H9 (cell line): Measurements from ENCODE around the gene ANKRD2. TPM values are rescaled to one million over a fixed set of nuclear protein-coding genes. Genes with fewer than 3 reads are reported as not detected.

Source experiments
- DNase-seq: peaks from one replicate; pipeline ENCODE4 v3.0.0-alpha.2; 2017
- H2AFZ ChIP-seq: one replicate; pipeline ENCODE4 v1.6.1; 2013; ENCODE audit warnings: mild to moderate bottlenecking, low read length, control low read depth, moderate library complexity
- H2AK5ac ChIP-seq: 2 replicates; pipeline ENCODE4 v1.6.1; 2013; ENCODE audit warnings: low read length, control low read depth, mixed read lengths; ENCODE audit not compliant: insufficient read length
- H2BK120ac ChIP-seq: one replicate; pipeline ENCODE4 v1.6.1; 2013; ENCODE audit warnings: low read depth, mild to moderate bottlenecking, low read length, control low read depth, inconsistent platforms; ENCODE audit not compliant: poor library complexity, severe bottlenecking
- H2BK12ac ChIP-seq: 2 replicates; pipeline ENCODE4 v1.6.1; 2013; ENCODE audit warnings: low read length, control low read depth, mixed read lengths, low read depth; ENCODE audit not compliant: insufficient read length
- H2BK15ac ChIP-seq: 2 replicates; pipeline ENCODE4 v1.6.1; 2013; ENCODE audit warnings: low read depth, low read length, control low read depth
- H2BK20ac ChIP-seq: one replicate; pipeline ENCODE4 v1.6.1; 2013; ENCODE audit warnings: low read depth, mild to moderate bottlenecking, low read length, control low read depth, inconsistent platforms; ENCODE audit not compliant: poor library complexity, severe bottlenecking
- H2BK5ac ChIP-seq: 2 replicates; pipeline ENCODE4 v1.6.1; 2013; ENCODE audit warnings: low read length, control low read depth, mixed read lengths; ENCODE audit not compliant: insufficient read length
- H3K14ac ChIP-seq: 2 replicates; pipeline ENCODE4 v1.6.1; 2013; ENCODE audit warnings: low read length, control low read depth; ENCODE audit not compliant: insufficient read depth
- H3K18ac ChIP-seq: 2 replicates; pipeline ENCODE4 v1.6.1; 2013; ENCODE audit warnings: low read depth, mild to moderate bottlenecking, mixed read lengths, low read length, control low read depth; ENCODE audit not compliant: insufficient read length
- H3K23ac ChIP-seq: 2 replicates; pipeline ENCODE4 v1.6.1; 2013; ENCODE audit warnings: low read length, control low read depth, mixed read lengths, low read depth; ENCODE audit not compliant: insufficient read length
- H3K23me2 ChIP-seq: 2 replicates; pipeline ENCODE4 v1.6.1; 2013; ENCODE audit warnings: low read depth, mild to moderate bottlenecking, mixed read lengths, low read length, control low read depth; ENCODE audit not compliant: insufficient read length, poor library complexity, severe bottlenecking
- H3K27ac ChIP-seq: 2 replicates; pipeline ENCODE4 v1.5.1; 2013; ENCODE audit warnings: low read length, control low read depth, mixed read lengths, low read depth; ENCODE audit not compliant: insufficient read length
- H3K27me3 ChIP-seq: 2 replicates; pipeline ENCODE4 v1.6.1; 2013; ENCODE audit warnings: low read length, control low read depth, inconsistent platforms; ENCODE audit not compliant: insufficient read depth
- H3K4ac ChIP-seq: 2 replicates; pipeline ENCODE4 v1.6.1; 2013; ENCODE audit warnings: low read depth, mild to moderate bottlenecking, control low read depth, inconsistent platforms, low read length, moderate library complexity
- H3K4me1 ChIP-seq: 2 replicates; pipeline ENCODE4 v1.6.1; 2013; ENCODE audit warnings: low read length, control low read depth, inconsistent platforms; ENCODE audit not compliant: insufficient read depth
- H3K4me2 ChIP-seq: 2 replicates; pipeline ENCODE4 v1.6.1; 2013; ENCODE audit warnings: low read length, control low read depth, mixed read lengths; ENCODE audit not compliant: insufficient read length, insufficient read depth
- H3K56ac ChIP-seq: 2 replicates; pipeline ENCODE4 v1.6.1; 2013; ENCODE audit warnings: low read depth, mild to moderate bottlenecking, mixed read lengths, low read length, control low read depth; ENCODE audit not compliant: insufficient read length
- H3K79me1 ChIP-seq: 2 replicates; pipeline ENCODE4 v1.6.1; 2013; ENCODE audit warnings: low read depth, mild to moderate bottlenecking, moderate library complexity, low read length, control low read depth, inconsistent platforms; ENCODE audit not compliant: insufficient read depth, poor library complexity, severe bottlenecking
- H3K79me2 ChIP-seq: 2 replicates; pipeline ENCODE4 v1.6.1; 2013; ENCODE audit warnings: low read length, control low read depth, inconsistent platforms; ENCODE audit not compliant: insufficient read depth
- H3K9ac ChIP-seq: 2 replicates; pipeline ENCODE4 v1.6.1; 2013; ENCODE audit warnings: low read length, control low read depth, mixed read lengths; ENCODE audit not compliant: insufficient read length; ENCODE audit errors: extremely low read depth
- H3K9me3 ChIP-seq: one replicate; pipeline ENCODE4 v1.6.1; 2013; ENCODE audit warnings: low read depth, low read length, inconsistent platforms; ENCODE audit not compliant: control insufficient read depth
- H3T11ph ChIP-seq: one replicate; pipeline ENCODE4 v1.6.1; 2013; ENCODE audit warnings: mild to moderate bottlenecking, low read length, control low read depth, inconsistent platforms
- H4K20me1 ChIP-seq: one replicate; pipeline ENCODE4 v1.6.1; 2013; ENCODE audit not compliant: control insufficient read depth, insufficient read length, insufficient read depth
- H4K5ac ChIP-seq: 2 replicates; pipeline ENCODE4 v1.6.1; 2013; ENCODE audit warnings: low read depth, mild to moderate bottlenecking, mixed read lengths, low read length, control low read depth; ENCODE audit not compliant: insufficient read length
- H4K8ac ChIP-seq: replicated peaks from 2 replicates; pipeline ENCODE4 v1.6.1; 2013; ENCODE audit warnings: low read length, control low read depth, mixed read lengths, low read depth; ENCODE audit not compliant: insufficient read length
- H4K91ac ChIP-seq: 2 replicates; pipeline ENCODE4 v1.6.1; 2013; ENCODE audit warnings: low read depth, mild to moderate bottlenecking, moderate library complexity, mixed read lengths, low read length, control low read depth; ENCODE audit not compliant: insufficient read length
- H3K27ac Mint-ChIP-seq, 3 experiments: 2 replicates in 2 of 3; 3 replicates in 1 of 3; pipeline ENCODE4 v1.8.0; 2020 to 2021; ENCODE audit warnings: mixed read lengths in 3 of 3, mild to moderate bottlenecking in 1 of 3, moderate library complexity in 1 of 3
- H3K27me3 Mint-ChIP-seq: 2 replicates; pipeline ENCODE4 v1.8.0; 2021; ENCODE audit warnings: low read depth, mild to moderate bottlenecking, moderate library complexity, mixed read lengths
- H3K36me3 Mint-ChIP-seq, 3 experiments: 2 replicates in 2 of 3; 3 replicates in 1 of 3; pipeline ENCODE4 v1.8.0; 2020 to 2021; ENCODE audit warnings: low read depth in 3 of 3, mixed read lengths in 3 of 3; ENCODE audit not compliant: insufficient read depth in 1 of 3
- H3K4me1 Mint-ChIP-seq, 2 experiments: 2 replicates each; pipeline ENCODE4 v1.8.0; 2020; ENCODE audit warnings: mixed read lengths in 2 of 2
- H3K4me3 Mint-ChIP-seq, 2 experiments: 2 replicates in 1 of 2; 3 replicates in 1 of 2; pipeline ENCODE4 v1.8.0; 2020 to 2021; ENCODE audit warnings: mild to moderate bottlenecking in 2 of 2, mixed read lengths in 2 of 2, moderate library complexity in 1 of 2
- H3K9me3 Mint-ChIP-seq, 2 experiments: 2 replicates in 1 of 2; 3 replicates in 1 of 2; pipeline ENCODE4 v1.8.0; 2020; ENCODE audit warnings: mild to moderate bottlenecking in 2 of 2, mixed read lengths in 2 of 2, moderate library complexity in 1 of 2
- WGBS: extraction: QIAGEN DNeasy Blood & Tissue Kit; methylation state at CpG from one replicate; pipeline ENCODE4 v1.1.7; 2013; ENCODE audit warnings: missing lambda C conversion rate, low lambda C conversion rate, mixed read lengths; ENCODE audit not compliant: insufficient read length; ENCODE audit errors: extremely low coverage; 5-methylcytosine and 5-hydroxymethylcytosine counted together
- total RNA-seq: library from RNA; stranded (reverse); gene quantifications from 2 replicates; pipeline ENCODE4 v1.2.1, GENCODE V29; 2021
- TF ChIP-seq, protein P1 (sequence below): fragments of 200-600 bp; sonication (generic); conservative IDR thresholded peaks from 3 replicates; pipeline ENCODE4 v1.8.0; 2021; ENCODE audit warnings: antibody characterized with exemption, mild to moderate bottlenecking

Gene ANKRD2
- total RNA-seq, 1 experiment from 2014 or later, result not detected

DNA sequence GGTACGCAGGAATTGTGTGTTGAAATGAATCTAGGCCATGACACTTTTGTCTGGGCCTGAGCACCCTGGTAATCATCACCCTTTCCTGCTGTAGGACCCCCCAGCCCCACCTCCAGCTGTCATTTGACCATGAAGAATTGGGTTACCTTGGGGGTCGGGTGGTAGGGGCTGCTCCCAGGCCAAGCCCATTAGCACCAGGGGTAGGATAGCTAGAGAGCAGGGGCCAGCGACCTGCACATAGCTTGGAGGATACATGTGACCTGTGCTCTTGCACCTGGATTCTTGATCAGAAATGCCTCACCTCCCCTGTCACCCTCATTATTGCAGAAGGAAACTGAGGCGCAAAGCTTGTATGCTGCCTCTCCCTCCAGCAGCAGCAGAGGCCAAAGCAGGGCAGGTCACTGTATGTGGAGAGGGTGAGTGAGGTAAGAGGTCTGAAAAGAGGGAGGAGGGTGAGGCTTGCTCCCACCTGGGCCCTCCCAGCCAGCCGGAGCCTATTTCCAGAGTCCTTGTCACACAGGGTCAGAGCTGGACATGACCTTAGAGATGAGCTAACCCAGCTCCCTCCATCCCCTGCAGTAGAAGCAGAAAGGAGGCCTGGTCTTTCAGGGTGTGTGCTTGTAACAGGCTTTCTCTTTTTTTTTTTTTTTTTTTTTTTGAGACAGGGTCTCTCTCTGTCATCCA lies 35.3 kb upstream of the ANKRD2 start:
- H3K27me3 Mint-ChIP-seq, result no peaks in the 10 kb centered on the region
- Histone ChIP-seq H2BK120ac (no peak overlapping the region), H4K20me1 (no peaks in the 10 kb centered on the region), H4K91ac (no peak overlapping the region), H3K79me1 (no peaks in the 10 kb centered on the region), H3K18ac (no peak overlapping the region), H3K27ac (no peak overlapping the region), H2AK5ac (no peak overlapping the region), H3K14ac (no peak overlapping the region), H3K4me2 (no peak overlapping the region), H2BK12ac (no peak overlapping the region), H3K23ac (no peak overlapping the region), H3K9ac (no peak overlapping the region), H3K9me3 (no peaks in the 10 kb centered on the region), H3K27me3 (no peaks in the 10 kb centered on the region), H3T11ph (no peak overlapping the region), H3K79me2 (no peaks in the 10 kb centered on the region; the same call in 1 of the 2 replicates), H4K8ac (no peak overlapping the region), H2BK15ac (no peak overlapping the region), H3K4me1 (no peaks in the 10 kb centered on the region; the same call in 1 of the 2 replicates), H3K23me2 (no peaks in the 10 kb centered on the region), H3K4ac (no peak overlapping the region), H2BK5ac (no peak overlapping the region), H4K5ac (no peak overlapping the region), H3K56ac (no peak overlapping the region), H2BK20ac (no peak overlapping the region), H2AFZ (no peak overlapping the region)
- H3K9me3 Mint-ChIP-seq, result no peaks in the 10 kb centered on the region; a peak in 1 of 5 replicates
- no peak for DNase-seq
- no CpG with 5 or more reads among the region's 5 CpGs for WGBS
- H3K27ac Mint-ChIP-seq, result no peak overlapping the region
- no peak overlapping the region for H3K4me3 Mint-ChIP-seq
- no peaks in the 10 kb centered on the region; a peak in 1 of 7 replicates for H3K36me3 Mint-ChIP-seq
- TF ChIP-seq, protein P1, sequence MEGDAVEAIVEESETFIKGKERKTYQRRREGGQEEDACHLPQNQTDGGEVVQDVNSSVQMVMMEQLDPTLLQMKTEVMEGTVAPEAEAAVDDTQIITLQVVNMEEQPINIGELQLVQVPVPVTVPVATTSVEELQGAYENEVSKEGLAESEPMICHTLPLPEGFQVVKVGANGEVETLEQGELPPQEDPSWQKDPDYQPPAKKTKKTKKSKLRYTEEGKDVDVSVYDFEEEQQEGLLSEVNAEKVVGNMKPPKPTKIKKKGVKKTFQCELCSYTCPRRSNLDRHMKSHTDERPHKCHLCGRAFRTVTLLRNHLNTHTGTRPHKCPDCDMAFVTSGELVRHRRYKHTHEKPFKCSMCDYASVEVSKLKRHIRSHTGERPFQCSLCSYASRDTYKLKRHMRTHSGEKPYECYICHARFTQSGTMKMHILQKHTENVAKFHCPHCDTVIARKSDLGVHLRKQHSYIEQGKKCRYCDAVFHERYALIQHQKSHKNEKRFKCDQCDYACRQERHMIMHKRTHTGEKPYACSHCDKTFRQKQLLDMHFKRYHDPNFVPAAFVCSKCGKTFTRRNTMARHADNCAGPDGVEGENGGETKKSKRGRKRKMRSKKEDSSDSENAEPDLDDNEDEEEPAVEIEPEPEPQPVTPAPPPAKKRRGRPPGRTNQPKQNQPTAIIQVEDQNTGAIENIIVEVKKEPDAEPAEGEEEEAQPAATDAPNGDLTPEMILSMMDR, result no peak
- H3K4me1 Mint-ChIP-seq, result peaks cover 32 to 47% of the 10 kb centered on the region in 2 experiments
